IPS-18c (cell line): ENCODE data around the gene SRRD.

Source experiments
- H3K4me3 ChIP-seq: 2 replicates; pipeline ENCODE4 v1.7.0; 2013; ENCODE audit warnings: low read depth, mild to moderate bottlenecking, low read length, moderate library complexity; ENCODE audit not compliant: insufficient read depth
- H3K9me3 ChIP-seq: one replicate; pipeline ENCODE4 v1.6.1; 2013; ENCODE audit warnings: mild to moderate bottlenecking, low read length, moderate library complexity; ENCODE audit not compliant: control insufficient read depth, insufficient read depth

SRRD gene

DNA sequence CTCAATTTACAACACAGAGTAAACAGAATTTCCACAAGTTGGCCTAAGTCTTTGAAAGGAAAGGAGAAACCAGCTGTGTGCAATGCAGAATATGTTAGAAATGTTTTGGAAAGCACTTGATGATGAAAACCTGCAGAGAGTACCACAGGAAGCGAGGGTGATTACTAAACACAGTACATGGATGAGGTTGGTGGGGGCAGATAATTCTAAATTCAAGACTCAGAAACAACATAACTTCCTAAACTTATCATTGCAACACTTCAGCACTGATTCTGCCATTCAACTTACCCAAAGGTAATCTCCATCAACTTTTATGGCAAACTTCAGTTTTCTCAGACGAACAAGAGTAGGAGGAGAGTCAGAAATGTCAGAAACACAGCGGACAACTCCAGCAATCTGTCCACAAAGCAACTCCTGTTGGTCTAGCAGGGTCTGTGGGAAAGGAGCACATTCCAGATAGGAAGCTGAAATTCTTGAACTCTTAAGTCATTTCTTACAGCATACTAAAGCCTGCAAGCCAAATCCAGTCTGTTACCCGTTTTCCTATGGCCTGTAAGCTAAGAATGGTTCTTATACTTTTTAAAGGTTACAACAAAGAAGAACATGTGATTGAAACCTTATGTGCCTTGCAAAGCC, 6.9 kb upstream of the SRRD start:
- Histone ChIP-seq H3K4me3 (no peak overlapping the region), H3K9me3 (no peaks in the 10 kb centered on the region)

DNA sequence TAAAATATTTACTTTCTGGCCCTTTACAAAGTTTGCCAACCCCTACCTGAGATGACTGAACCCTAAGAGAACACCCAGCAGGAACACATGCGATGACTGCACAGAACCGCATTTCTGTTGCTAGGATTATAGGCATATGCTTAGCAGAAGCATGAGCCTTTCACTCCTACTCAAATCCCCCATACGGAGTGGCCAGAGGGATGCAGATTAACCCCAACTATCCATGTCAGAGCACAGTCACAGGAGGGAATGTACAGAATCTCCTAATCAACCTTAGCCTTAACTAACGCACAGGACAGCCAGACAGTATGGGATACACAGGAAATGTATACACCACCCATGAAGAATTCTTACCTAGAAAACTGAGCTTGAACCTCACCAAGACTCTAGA, 6.3 kb upstream of the SRRD start:
- Histone ChIP-seq H3K4me3 (no peak overlapping the region), H3K9me3 (no peaks in the 10 kb centered on the region)

DNA sequence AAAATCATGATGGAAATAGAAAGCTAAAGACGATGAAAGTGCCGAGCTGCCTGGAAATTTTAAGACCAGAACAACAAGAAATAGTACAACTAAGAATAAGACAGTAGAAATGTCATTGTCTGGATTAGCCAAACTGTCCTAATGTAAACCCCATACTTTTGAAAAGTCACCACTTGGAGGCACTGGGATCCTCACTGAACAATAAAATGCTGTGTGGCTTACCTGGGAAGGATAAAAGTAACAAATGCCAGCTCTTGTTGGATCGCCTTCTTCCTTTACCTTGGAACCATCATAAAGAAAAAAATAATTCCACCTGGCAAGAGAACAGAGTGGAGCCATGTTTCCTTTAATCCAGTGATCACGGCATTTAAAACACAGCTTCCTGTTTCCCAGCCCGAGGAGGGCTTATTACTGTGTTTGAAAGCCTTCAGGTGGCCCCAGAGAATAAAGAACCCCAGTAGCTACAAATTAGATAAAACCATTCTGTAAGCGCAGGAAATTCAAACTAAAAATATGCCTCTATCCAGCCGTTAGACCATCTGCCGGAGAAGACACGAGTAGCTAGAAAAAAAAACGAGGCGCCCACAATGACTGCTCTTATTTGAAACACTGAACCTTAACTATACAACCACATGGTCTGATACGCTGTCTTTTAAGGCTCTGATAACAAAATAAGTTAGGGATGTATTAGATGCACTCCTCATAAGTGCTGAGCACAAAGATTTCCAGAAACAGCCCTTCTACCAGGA, 4.5 kb upstream of the SRRD start:
- Histone ChIP-seq H3K9me3 (no peaks in the 10 kb centered on the region), H3K4me3 (no peak overlapping the region)

DNA sequence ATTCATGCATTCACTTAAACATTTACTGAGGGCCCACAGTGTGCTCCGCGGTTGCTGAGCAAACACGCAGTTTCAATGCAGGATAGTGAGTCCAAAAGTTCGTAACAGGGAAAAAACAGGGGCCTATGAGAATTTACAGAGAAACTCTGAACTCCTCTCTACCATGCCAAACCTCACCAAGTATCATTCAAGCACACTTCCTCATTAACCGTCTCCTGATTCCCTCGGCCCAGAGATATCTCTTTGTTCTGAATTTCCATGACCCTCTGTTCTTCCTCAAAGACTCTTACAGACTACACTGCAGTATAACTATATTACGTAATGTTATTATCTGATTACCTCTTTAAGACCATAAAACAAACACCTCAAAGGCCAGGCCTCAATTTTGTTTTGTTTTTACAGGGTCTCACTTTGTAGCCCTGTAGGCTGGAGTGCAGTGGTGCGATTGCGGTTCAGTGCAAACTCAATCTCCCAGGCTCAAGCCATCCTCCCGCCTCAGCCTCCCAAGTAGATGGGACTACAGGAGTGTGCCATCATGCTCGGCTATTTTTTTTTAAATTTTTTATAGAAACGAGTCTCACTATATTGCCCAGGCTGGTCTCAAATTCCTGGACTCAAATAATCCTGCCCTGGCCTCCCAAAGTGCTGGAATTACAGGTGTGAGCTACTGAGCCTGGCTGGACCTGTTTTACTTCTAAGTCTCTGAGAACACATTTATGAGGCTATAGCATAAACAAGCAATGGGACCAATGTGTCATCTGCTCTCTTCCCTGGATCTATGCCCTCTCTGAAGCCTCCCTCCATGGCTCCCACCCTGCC, 3.7 kb upstream of the SRRD start:
- Histone ChIP-seq H3K9me3 (no peaks in the 10 kb centered on the region), H3K4me3 (no peak overlapping the region)

DNA sequence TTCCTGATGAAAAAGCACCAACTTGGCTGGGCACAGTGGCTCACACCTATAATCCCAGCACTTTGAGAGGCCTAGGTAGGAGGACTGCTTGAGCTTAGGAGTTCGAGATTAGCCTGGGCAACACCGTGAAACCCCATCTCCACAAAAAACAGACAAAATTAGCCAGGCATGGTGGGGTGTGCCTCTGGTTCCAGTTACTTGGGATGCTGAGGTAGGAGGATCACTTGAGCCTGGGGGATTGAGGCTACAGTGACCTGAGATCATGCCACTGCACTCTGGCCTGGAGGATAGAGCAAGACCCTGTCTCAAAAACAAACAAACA, 3.1 kb upstream of the SRRD start:
- Histone ChIP-seq H3K9me3 (no peaks in the 10 kb centered on the region), H3K4me3 (no peak overlapping the region)

DNA sequence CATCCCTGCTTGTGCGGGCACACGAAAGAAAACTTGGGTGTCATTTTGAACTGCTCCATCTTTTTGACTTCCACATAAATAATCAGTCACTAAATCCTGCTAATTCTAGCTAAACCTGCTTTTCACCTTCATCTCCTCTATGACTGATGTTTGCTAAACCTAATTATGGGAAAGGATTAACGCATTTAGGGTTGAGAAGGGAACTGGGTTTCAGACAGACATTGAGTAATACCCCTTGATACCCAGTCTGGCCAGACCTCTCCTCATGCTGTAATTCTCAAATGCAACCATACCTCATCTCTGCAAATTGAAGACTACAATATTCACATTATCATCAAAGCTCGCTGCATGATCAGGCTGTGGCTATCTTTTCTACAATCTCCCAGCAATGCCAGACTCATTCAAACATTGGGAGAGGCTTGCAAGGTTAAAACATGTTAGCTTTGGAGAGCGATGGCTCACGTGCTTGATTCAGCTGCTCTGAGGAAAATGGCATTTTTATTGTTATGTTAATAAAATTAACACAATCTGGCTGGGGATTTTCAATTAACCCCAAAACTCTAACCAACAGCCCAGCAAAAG, 2.5 kb upstream of the SRRD start:
- H3K4me3 ChIP-seq, result no peak overlapping the region
- no peaks in the 10 kb centered on the region for H3K9me3 ChIP-seq

DNA sequence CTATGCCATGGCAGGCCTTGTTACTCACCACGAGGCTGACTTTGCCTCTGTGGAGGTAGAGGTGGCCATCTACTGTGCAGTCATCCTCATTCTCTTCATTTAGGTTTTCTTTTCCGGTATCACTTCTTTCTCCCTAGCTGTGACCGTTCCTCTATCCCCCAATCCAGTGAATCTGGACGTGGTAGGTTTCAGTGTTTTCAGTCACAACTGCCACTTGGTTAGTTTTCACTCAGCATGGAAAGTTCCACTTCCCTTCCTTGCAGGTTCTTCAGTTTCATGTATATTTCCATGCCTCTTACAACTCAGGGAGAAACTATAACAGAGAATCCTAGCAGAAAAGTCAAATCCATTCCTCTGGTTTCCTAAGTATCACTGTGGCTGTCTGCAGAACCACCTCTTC, 2.0 kb upstream of the SRRD start:
- Histone ChIP-seq H3K9me3 (no peaks in the 10 kb centered on the region), H3K4me3 (no peak overlapping the region)

DNA sequence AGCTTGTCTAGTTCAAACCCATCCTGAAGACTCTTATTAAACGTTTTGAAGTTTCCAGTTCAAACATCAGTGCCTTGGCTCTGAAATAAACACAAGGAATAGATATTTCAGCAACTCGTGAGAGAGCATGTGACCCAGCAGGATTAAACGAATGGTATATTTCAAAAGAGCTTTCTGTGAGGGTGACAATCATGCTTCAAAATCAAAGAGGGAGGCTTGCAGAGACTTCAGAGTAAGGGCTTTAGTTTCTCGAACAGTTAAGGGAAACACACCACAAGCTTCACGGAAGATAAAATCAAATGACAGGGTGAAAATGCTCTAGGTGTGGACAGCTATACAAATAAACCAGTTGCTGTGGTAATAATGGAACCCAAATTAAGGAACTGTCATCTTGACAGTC, 1.5 kb upstream of the SRRD start:
- Histone ChIP-seq H3K4me3 (no peak overlapping the region), H3K9me3 (no peaks in the 10 kb centered on the region)

DNA sequence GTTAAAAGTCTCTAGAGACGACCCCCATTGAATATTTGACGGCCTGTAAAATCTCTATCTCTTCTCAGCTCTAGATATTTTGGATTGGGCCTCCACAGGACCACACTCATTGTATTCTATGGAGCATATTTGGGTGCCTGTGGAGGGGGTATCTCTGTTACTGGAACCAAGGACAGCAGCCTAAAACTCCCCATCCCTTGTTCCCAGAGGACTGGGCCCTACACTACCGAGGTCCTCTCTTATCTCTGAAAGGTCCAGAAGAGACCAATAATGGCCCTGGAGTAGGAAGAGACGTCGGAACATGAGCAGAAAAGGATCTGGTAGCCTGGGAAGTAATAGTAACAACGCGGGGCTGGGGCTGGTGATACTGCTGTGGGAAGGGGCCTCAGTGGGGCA, 636 bp upstream of the SRRD start:
- peak overlapping the region; percentile 83 for H3K4me3 ChIP-seq

DNA sequence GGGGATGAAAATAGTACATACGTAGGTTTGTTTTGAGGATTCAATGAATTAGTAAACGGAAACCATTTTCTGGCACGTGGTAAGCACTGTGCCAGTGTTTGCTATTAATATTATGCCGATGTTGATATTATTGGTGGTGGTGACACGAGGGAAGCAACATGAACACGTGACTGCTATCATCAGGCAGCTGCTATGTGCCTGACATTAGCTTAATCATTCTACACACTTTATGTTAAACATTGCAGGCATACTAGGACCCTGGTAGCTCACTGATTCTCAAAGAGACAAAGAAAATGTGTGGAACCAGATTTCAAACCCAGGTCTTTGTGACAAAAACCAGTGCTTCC, 656 bp downstream of the SRRD start:
- H3K4me3 ChIP-seq, result peak overlapping the region; percentile 83

More for the DNA sequence above, 636 bp upstream of the SRRD start:
- H3K9me3 ChIP-seq, result no peaks in the 10 kb centered on the region

DNA sequence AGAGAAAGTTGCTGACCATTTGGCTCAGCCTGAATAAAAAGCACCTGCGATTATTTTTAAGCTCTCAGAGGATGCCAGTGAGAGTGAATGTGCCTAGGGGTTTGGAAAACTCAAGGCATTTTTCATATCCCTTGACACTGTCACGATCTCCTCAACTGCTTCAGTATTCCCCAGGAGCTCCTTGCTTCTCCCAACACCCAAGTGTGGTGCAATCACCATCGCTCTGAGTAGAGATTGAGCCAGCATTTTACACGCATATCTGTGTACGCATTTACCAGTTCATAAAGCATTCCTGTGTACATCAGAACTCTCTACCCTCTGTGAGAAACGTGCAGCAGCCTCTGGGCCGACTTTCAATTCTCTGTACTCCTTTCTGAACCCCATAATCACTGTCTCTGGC, 1.3 kb downstream of the SRRD start:
- H3K4me3 ChIP-seq, result no peak overlapping the region; the same call in 1 of the 2 replicates
- H3K9me3 ChIP-seq, result no peaks in the 10 kb centered on the region

More for the DNA sequence above, 656 bp downstream of the SRRD start:
- H3K9me3 ChIP-seq, result no peaks in the 10 kb centered on the region

DNA sequence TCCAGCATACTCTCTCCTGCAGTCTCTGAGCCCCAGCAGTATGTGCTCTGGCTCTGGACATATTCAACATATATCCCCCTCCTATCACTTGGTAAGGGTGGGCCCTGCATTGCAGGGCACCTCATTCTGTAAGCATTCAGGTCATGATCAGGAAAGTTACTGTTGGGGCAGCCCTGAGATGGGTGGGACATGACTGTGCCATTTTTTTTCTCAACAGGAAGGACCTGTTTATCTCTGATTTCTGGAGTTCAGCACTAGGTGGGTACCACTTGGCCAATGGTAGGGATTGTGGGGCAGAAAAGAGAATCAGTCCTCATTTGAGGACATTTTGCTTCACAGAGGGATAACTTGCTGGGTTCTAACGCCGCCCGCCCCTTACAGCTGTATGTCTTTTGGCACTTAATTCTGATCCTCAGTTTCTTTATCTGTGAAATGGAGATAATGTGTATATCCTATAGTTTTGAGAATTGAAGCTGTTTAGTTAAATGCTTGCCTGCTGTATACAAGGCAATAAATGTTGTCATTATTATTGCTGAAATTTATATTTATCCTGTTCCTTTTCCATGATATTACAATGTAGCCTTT, 2.2 kb downstream of the SRRD start:
- Histone ChIP-seq H3K4me3 (no peak overlapping the region), H3K9me3 (no peaks in the 10 kb centered on the region)

DNA sequence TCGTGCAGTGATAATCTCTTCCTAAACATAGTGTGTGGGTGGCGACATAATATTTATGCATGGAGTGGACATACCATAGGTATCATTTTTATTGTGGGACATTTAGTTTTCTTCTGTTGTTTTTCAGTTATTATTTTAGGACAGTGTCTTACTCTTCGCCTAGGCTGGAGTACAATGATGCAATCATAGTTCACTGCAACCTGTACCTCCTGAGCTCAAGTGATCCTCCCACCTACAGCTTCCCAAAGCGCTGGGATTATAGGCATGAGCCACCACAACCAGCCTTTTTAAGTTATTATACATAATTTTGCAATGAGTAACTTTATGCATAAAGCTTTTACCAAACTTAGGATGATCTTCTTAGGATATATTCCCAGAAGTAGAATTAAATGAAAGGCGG, 2.7 kb downstream of the SRRD start:
- no peaks in the 10 kb centered on the region for H3K9me3 ChIP-seq
- H3K4me3 ChIP-seq, result no peak overlapping the region

DNA sequence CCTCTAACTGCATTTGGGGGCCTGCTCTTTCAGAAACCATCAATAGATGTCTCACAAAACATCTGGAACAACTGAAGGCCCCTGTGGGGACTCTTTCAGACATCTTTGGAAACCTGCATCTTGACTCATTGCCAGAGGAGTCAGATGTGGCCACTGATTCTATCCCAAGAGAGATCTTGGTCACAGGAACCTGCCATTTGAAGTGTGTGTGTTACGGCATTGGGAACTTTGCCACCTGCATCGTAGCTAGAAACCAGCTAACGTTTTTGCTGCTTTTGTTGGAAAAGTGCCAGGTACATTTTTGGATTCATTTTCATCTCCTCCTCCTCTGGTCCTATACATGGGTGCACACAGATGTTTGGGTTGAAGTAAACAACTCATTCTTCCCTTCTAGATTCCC, 4.3 kb downstream of the SRRD start:
- H3K4me3 ChIP-seq, result no peak overlapping the region
- no peaks in the 10 kb centered on the region for H3K9me3 ChIP-seq

DNA sequence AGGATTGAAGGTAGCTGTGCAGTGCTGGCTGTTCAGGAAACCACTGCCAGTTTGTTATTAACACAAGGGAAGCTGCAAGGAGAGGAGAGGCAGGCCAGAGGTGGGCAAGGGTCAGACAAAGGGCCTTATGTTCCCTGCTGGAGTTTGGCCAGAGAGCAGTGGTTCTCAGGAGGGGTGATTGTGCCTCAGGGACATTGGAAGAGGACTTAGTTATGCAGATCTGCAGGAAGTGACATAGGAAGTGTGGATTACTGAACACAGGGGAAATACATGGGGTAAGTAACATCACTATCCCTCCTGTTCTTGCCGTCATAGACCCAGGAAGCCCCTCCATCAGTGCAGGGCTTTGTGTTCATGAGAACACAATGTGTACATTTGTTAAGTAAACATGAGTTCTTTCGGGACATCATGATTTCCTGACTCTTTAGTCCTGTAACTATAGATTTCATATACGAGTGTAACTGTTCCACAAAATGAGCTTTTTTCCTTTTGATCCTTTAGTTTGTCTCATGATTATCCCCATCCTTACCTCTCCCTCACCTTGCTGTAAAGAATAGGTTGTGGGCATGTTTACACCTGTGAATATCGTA, 5.9 kb downstream of the SRRD start:
- H3K9me3 ChIP-seq, result no peaks in the 10 kb centered on the region
- H3K4me3 ChIP-seq, result no peak overlapping the region

DNA sequence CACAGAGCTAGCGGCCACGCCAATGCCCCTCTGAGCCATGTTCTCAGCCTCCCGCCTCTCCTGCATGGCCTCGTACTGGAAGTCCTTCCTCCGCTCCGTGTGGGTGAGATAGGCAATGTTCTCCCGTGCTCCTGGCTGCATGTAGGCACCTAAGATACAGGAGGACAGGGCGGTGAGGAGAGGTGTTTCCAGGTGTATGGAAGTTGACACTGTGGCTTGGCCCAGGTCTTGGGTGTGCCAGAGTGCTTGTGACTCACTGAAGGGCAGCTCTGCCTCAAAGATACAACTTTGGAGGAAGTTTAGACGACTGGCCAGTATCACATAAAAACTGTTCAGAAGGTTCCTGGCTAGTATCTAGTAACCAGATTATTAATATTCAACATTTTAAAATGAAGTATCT, 8.5 kb downstream of the SRRD start:
- H3K9me3 ChIP-seq, result no peaks in the 10 kb centered on the region
- H3K4me3 ChIP-seq, result no peak overlapping the region

DNA sequence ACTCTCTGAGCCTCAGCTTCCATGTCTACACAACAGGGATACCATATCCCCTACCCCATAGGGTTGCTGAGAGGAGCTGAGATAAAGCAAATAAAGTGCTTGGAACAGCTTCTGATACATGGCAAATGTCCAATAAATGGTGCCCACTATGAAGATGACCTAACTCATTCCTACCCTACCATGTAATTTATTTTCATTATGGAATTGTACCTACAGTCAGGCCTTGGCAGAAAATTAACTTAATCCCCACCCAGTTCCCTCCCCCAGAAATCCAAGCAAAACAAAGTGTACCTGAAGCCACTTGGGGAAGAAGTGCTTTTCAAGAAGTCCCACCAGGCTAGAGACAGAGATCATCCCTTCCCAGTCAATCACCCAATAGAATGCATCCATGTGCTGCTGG, 10.8 kb downstream of the SRRD start:
- Histone ChIP-seq H3K9me3 (no peaks in the 10 kb centered on the region), H3K4me3 (no peak overlapping the region)
